Uterus (tissue), 4 donors: Measurements from ENCODE around the gene SFTPB. TPM values are rescaled to one million over a fixed set of nuclear protein-coding genes. Genes with fewer than 3 reads are reported as not detected.
A peak's percentile ranks its signal among the peaks of the same experiment; 100 is the strongest.
"Not testable (repeated sequence)": the region's sequence is repeated elsewhere in the genome, so short reads cannot be mapped to it uniquely, and the experiment has no call there.

Experiments
- DNase-seq, 2 donors: peaks; one replicate each; pipeline ENCODE4 v3.0.0-alpha.2; 2019 to 2020
- H3K27ac ChIP-seq, 2 donors: fragments of 200-600 bp; sonication (generic); 1 replicate in 1 of 2; 2 replicates in 1 of 2; pipeline ENCODE4 v1.5.1; 2016 to 2018
- H3K27me3 ChIP-seq, 2 donors: fragments of 200-600 bp; sonication (generic); one replicate each; pipeline ENCODE4 v1.5.1; 2018 to 2019; ENCODE audit warnings: control low read depth in 1 of 2
- H3K36me3 ChIP-seq, 2 donors: fragments of 200-600 bp; sonication (generic); one replicate each; pipeline ENCODE4 v1.5.1; 2019; ENCODE audit warnings: control low read depth in 1 of 2
- H3K4me1 ChIP-seq, 2 donors: fragments of 200-600 bp; sonication (generic); one replicate each; pipeline ENCODE4 v1.5.1; 2018 to 2019; ENCODE audit warnings: control low read depth in 1 of 2
- H3K4me3 ChIP-seq, 2 donors: fragments of 200-600 bp; sonication (generic); 1 replicate in 1 of 2; 2 replicates in 1 of 2; pipeline ENCODE4 v1.5.1; 2018 to 2019; ENCODE audit warnings: mild to moderate bottlenecking in 1 of 2
- H3K9me3 ChIP-seq, 2 donors: fragments of 200-600 bp; sonication (generic); one replicate each; pipeline ENCODE4 v1.5.1; 2019; ENCODE audit warnings: control low read depth in 1 of 2
- POLR2A ChIP-seq, 2 donors: fragments of 450-650 bp; IDR thresholded peaks; one replicate each; pipeline ENCODE4 v1.6.1; 2016; ENCODE audit warnings: antibody characterized with exemption in 2 of 2, mild to moderate bottlenecking in 1 of 2, moderate library complexity in 1 of 2
- intact Hi-C: fragments of 100-400 bp; cut with DNase I; formaldehyde crosslinking; loops from one replicate; pipeline ENCODE4 v1.15.1; 2023; ENCODE audit warnings: low total_unique reads
- total RNA-seq, 4 donors: library from RNA; depleted of rRNA in 3 of 4; stranded (reverse); fragments of >200 nt in 3 of 4; gene quantifications; one replicate each; pipeline versions ENCODE4 v1.1.0 to v1.2.4, GENCODE V29; 2014 to 2023
- TF ChIP-seq, protein P1 (sequence below), 4 experiments: fragments of 200-600 bp in 2 of 4; fragments of 450-650 bp in 2 of 4; sonication (generic) in 2 of 4; IDR thresholded peaks; one replicate each; pipeline ENCODE4 v1.5.1; 2016 to 2019; ENCODE audit warnings: antibody characterized with exemption in 4 of 4, mild to moderate bottlenecking in 2 of 4, moderate library complexity in 1 of 4
- donor health status: DM: yes; HTN: yes; CAD: no.

The SFTPB gene
- total RNA-seq, 4 donors from 2014 or later = 1.4 TPM; not detected in 3

DNA sequence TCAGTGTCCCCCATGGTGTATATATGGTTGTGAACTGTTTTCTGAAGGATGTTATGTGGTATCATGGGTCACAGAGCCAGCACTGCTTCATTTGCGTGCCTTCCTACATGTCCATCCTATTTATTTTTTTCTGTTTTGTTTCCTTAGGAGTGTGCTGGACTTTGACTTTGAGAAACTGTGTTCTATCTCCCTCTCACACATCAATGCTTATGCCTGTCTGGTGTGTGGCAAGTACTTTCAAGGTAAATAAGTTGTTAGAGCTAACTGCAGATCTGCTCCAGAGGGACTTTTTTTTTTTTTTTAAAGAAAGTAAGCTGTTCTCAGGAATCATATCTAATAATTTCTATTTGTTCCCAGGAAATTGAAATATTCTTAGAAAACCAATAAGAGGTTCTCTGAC is 46.7 kb downstream of the SFTPB start:
- intact Hi-C loops = no loop called here
- Histone ChIP-seq H3K27me3 (no peaks in the 10 kb centered on the region), H3K4me1 (peaks cover 8 to 11% of the 10 kb centered on the region in 2 donors), H3K9me3 (no peaks in the 10 kb centered on the region), H3K36me3 (no peaks in the 10 kb centered on the region), H3K4me3 (no peak overlapping the region), H3K27ac (no peak overlapping the region)
- DNase-seq = no peak
- TF ChIP-seq, protein P1, sequence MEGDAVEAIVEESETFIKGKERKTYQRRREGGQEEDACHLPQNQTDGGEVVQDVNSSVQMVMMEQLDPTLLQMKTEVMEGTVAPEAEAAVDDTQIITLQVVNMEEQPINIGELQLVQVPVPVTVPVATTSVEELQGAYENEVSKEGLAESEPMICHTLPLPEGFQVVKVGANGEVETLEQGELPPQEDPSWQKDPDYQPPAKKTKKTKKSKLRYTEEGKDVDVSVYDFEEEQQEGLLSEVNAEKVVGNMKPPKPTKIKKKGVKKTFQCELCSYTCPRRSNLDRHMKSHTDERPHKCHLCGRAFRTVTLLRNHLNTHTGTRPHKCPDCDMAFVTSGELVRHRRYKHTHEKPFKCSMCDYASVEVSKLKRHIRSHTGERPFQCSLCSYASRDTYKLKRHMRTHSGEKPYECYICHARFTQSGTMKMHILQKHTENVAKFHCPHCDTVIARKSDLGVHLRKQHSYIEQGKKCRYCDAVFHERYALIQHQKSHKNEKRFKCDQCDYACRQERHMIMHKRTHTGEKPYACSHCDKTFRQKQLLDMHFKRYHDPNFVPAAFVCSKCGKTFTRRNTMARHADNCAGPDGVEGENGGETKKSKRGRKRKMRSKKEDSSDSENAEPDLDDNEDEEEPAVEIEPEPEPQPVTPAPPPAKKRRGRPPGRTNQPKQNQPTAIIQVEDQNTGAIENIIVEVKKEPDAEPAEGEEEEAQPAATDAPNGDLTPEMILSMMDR (IDR thresholded peaks at IDR 0.05) = no peak
- TF ChIP-seq POLR2A (IDR thresholded peaks at IDR 0.05) = no peak

DNA sequence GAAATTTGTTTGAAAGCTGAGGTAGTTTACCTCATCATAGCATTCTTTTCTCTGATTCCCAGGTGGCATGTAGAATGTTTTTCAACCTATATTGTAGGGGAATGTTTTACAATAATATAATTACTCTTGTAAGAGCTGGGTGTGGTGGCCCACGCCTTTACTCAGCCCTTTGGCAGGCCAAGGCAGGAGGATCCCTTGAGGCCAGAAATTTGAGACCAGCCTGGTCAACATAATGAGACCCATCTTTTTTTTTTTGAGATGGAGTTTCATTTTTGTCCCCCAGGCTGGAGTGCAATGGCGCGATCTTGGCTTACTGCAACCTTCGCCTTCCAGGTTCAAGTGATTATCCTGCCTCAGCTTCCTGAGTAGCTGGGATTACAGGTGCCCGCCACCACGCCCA is 48.4 kb downstream of the SFTPB start:
- H3K36me3 ChIP-seq = no peaks in the 10 kb centered on the region
- no peak overlapping the region for H3K27ac ChIP-seq
- no peak for DNase-seq
- peaks cover 8 to 11% of the 10 kb centered on the region in 2 donors for H3K4me1 ChIP-seq
- H3K9me3 ChIP-seq = no peaks in the 10 kb centered on the region
- intact Hi-C loops = no loop called here
- H3K4me3 ChIP-seq = no peak overlapping the region
- H3K27me3 ChIP-seq = no peaks in the 10 kb centered on the region
- TF ChIP-seq POLR2A (IDR thresholded peaks at IDR 0.05) = no peak
- TF ChIP-seq, protein P1 (IDR thresholded peaks at IDR 0.05) = no peak

DNA sequence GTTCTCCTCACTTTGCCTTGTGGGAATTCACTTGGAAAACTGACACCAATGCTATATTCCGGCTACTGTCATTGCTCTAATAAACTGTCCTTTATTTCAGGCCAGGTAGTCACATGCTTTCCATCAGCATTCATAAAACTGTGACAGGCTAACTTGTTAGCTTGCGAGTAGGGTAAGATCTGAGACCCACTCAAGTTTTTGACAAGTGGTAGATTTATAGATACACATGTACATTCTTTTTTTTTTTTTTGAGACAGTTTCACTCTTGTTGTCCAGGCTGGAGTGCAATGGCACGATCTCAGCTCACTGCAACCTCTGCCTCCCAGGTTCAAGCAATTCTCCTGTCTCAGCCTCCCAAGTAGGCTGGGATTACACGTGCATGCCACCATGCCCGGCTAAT is 50.3 kb downstream of the SFTPB start:
- DNase-seq, H3K27ac ChIP-seq, H3K4me3 ChIP-seq, intact Hi-C loops, H3K36me3 ChIP-seq, H3K27me3 ChIP-seq, H3K9me3 ChIP-seq: not testable (repeated sequence)
- H3K4me1 ChIP-seq = peaks cover 8 to 11% of the 10 kb centered on the region in 2 donors

DNA sequence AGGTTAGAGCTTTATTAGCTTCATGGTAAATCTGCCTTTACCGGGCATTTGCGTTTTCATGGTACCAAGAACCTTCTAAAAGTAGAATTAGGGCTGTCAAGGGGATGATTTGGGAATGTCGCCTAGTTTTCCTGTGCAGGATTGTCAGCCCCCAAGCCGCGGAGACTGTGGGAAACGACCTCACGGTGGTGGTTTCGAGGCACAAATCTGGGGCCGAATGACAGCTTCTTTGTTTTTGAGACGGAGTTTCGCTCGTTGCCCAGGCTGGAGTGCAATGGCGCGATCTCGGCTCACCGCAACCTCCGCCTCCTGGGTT is 52.6 kb downstream of the SFTPB start:
- intact Hi-C loops = no loop called here
- Histone ChIP-seq H3K27ac (peak overlapping the region; percentile 82 to 87), H3K9me3 (no peaks in the 10 kb centered on the region), H3K4me3 (peak overlapping the region in 1 of 2 donors; percentile 91), H3K4me1 (peaks cover 8 to 11% of the 10 kb centered on the region in 2 donors), H3K36me3 (no peaks in the 10 kb centered on the region), H3K27me3 (no peaks in the 10 kb centered on the region)
- DNase-seq = no peak
- no peak for TF ChIP-seq POLR2A (IDR thresholded peaks at IDR 0.05)
- TF ChIP-seq, protein P1 (IDR thresholded peaks at IDR 0.05) = no peak

DNA sequence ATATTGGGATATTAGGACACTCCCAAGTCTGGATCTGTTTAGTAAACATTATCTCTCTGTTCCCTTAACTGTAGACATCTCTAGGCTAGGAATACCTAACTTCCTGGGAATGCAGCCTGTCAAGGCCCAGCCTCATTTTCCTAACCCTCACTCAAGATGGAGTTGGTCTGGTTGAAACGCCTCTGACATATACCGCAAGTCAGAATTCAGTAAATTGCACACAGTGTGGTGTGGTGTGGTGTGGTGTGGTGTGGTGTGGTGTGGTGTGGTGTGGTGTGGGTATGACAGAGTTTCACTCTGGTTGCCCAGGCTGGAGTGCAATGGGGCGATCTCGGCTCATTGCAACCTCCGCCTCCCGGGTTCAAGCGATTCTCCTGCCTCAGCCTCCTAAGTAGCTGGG is 53.2 kb downstream of the SFTPB start:
- H3K4me1 ChIP-seq = peaks cover 8 to 11% of the 10 kb centered on the region in 2 donors
- H3K4me3 ChIP-seq, H3K27ac ChIP-seq, H3K9me3 ChIP-seq, DNase-seq, intact Hi-C loops, H3K36me3 ChIP-seq, H3K27me3 ChIP-seq: not testable (repeated sequence)

DNA sequence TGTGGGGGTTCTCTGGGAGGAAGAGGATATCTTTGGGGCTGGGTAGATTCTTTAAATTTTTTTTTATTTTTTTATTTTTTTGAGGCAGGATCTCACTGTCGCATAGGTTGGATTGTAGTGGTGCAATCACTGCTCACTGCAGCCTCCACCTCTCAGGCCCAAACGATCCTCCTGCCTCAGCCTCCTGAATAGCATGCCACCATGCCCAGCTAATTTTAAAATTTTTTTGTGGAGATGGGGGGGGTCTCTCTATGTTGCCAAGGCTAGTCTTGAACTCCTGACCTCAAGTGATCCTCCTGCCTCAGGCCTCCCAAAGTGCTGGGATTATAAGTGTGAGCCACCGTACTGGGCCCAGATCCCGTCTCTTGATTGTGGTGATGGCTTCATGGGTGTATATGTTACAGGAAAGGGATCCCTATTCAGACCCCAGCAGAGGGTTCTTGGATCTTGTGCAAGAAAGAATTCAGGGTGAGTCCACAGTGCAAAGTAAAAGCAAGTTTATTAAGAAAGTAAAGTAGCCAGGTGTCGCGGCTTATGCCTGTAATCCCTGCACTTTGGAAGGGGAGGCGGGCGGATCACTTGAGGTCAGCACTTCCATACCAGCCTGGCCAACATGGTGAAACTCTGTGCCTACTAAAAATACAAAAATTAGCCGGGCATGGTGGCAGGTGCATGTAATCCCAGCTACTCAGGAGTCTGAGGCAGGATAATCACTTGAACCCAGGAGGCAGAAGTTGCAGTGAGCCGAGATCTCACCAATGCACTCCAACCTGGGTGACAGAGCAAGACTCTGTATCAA is 54.1 kb downstream of the SFTPB start:
- H3K4me1 ChIP-seq = peaks cover 8 to 11% of the 10 kb centered on the region in 2 donors
- intact Hi-C loops = no loop called here
- H3K4me3 ChIP-seq = no peak overlapping the region
- TF ChIP-seq, protein P1 (IDR thresholded peaks at IDR 0.05) = no peak
- no peak for TF ChIP-seq POLR2A (IDR thresholded peaks at IDR 0.05)
- H3K9me3 ChIP-seq = no peaks in the 10 kb centered on the region
- H3K27ac ChIP-seq = no peak overlapping the region
- no peaks in the 10 kb centered on the region for H3K27me3 ChIP-seq
- DNase-seq = no peak
- no peaks in the 10 kb centered on the region for H3K36me3 ChIP-seq
